HG03521 (cell line): ENCODE results near the gene NPNT.
"Not testable (repeated sequence)": the region's sequence is repeated elsewhere in the genome, so short reads cannot be mapped to it uniquely, and the experiment has no call there.

ENCODE experiments used
- ATAC-seq: cut with Tn5 transposase; IDR thresholded peaks from one replicate; pipeline ENCODE4 v1.9.1; 2021; ENCODE audit warnings: mild to moderate bottlenecking, moderate library complexity; ENCODE audit not compliant: unreplicated experiment

The NPNT gene, protein sequence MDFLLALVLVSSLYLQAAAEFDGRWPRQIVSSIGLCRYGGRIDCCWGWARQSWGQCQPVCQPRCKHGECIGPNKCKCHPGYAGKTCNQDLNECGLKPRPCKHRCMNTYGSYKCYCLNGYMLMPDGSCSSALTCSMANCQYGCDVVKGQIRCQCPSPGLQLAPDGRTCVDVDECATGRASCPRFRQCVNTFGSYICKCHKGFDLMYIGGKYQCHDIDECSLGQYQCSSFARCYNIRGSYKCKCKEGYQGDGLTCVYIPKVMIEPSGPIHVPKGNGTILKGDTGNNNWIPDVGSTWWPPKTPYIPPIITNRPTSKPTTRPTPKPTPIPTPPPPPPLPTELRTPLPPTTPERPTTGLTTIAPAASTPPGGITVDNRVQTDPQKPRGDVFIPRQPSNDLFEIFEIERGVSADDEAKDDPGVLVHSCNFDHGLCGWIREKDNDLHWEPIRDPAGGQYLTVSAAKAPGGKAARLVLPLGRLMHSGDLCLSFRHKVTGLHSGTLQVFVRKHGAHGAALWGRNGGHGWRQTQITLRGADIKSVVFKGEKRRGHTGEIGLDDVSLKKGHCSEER

GRCh38 chr4:105894660-105895582 lies at the start of gene NPNT:
Gene NPNT (plus strand): TSS chr4:105895471. CDS start chr4:105895653, 182 bp downstream.
- no peak for ATAC-seq

GRCh38 chr4:105845559-105845958 lies 49.7 kb upstream of the NPNT start:
- ATAC-seq = no peak

- ATAC-seq = not testable (repeated sequence)
These were observed 46.9 kb upstream of the NPNT start for GRCh38 chr4:105848359-105848758.

- no peak for ATAC-seq
These were observed 44.1 kb upstream of the NPNT start for GRCh38 chr4:105851196-105851595.

DNA sequence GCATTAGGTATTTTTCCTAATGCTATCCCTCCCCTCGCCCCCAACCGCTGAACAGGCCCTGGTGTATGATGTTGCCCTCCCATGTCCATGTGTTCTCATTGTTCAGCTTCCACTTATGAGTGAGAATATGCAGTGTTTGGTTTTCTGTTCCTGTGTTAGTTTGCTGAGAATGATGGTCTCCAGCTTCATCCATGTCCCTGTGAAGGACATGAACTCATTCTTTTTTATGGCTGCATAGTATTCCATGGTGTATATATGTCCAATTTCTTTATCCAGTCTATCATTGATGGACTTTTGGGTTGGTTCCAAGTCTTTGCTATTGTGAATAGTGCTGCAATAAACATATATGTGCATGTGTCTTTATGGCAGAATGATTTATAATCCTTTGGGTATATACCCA lies 43.0 kb upstream of the NPNT start:
- not testable (repeated sequence) for ATAC-seq

DNA sequence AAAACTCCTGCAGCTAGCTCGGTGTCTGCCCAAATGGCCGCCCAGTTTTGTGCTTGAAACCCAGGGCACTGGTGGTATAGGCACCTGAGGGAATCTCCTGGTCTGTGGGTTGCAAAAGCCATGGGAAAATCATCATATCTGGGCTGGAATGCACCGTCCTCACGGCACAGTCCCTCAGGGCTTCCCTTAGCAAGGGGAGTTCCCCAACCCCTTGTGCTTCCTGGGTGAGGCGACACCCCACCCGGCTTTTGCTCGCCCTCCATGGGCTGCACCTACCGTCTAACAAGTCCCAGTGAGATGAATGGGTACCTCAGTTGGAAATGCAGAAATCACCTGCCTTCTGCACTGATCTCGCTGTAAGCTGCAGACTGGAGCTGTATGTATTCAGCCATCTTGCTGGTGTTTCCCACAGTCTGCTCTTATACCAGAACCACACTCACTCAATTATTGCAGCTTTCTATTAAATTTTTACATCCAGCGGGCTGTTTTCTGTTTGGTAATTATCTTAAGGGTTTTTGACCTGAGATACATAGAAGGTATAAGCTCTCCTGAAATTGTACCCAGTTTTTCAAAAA lies 36.7 kb upstream of the NPNT start:
- ATAC-seq = no peak

GRCh38 chr4:105859233-105859632 lies 36.0 kb upstream of the NPNT start:
- no peak for ATAC-seq

DNA sequence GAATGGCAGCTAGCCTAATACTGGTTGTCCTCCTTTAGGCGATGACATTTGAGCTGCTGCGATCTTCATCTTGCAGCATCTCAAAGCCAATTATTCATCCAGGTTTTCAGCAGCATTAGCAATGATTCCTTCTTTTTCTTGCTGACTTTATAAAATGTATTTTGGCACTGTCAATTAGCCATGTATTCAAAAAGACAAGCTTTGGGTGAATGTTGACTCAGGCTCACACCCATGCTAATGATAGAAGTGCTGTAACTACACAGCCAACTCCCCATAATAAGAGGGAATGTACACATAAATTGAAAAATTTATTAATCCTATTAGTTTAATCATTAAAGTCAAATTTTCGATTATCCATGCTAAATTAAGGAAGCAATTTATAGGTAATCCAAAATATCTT lies 24.3 kb upstream of the NPNT start:
- no peak for ATAC-seq

- ATAC-seq = no peak
These were observed 23.3 kb upstream of the NPNT start for GRCh38 chr4:105871997-105872396.

DNA sequence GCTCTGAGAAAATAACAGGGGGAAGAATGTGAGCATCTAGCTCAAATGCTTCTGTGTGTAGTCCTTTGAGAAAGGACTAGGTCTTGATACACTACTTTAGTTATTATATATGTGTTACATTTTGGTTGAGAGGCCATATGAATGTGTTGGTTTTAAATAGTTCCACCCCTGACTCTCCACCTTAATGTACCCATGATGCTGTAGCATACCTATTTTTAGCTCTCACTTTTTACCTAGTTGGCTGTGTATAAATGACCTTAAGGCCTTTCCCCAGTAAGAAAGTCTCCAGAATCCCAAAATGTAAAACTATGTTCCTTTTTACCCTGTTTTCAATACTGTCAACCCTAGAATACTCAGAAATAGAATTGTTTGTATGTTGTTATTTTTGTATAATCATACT lies 20.0 kb upstream of the NPNT start:
- ATAC-seq = no peak

DNA sequence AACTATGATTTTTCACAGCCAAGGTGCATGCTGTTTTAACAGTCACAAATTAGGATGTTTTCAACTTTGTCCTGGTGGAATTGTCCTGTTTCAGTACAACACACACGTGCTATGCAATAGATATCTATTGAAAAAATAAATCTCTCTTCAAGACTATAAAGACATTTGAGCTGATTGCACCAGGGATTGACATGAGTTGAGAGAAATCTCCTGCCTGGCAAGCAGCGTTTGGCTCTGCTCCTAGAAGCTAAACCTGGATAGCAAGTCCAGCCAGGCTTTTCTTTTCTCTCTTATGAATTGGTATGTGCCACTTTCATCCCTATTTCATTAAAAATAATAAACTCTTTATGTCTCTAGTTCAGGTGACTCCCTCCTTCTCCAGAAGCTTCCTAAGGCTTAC lies 16.6 kb upstream of the NPNT start:
- no peak for ATAC-seq

GRCh38 chr4:105887508-105887907 lies 7.8 kb upstream of the NPNT start:
- no peak for ATAC-seq

- ATAC-seq = no peak
These were observed 551 bp downstream of the NPNT start for GRCh38 chr4:105895583-105896460.

DNA sequence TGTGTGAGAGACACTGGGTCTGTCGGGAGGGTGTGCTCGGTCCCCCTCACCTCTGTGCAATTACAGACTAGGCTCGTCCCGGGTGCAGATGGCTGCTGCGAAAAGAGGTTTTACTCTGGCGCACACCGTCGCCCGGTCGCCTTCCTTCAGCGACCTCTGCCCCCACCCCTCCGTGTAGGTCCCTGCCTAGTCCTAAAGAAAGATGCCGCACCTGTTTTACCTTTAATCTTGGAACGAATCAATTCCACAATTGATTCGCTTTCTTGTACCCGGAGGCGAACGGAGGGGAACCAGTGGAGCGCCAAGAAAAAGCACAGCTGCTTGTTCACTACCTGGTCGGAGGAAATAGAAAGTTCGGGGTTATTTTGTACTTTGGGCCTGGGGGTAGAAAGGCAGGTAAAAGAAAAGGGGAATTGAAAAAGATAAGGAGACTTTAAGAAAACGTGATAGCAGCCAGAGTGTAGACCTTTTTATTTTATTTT lies 1.2 kb downstream of the NPNT start:
- no peak for ATAC-seq

DNA sequence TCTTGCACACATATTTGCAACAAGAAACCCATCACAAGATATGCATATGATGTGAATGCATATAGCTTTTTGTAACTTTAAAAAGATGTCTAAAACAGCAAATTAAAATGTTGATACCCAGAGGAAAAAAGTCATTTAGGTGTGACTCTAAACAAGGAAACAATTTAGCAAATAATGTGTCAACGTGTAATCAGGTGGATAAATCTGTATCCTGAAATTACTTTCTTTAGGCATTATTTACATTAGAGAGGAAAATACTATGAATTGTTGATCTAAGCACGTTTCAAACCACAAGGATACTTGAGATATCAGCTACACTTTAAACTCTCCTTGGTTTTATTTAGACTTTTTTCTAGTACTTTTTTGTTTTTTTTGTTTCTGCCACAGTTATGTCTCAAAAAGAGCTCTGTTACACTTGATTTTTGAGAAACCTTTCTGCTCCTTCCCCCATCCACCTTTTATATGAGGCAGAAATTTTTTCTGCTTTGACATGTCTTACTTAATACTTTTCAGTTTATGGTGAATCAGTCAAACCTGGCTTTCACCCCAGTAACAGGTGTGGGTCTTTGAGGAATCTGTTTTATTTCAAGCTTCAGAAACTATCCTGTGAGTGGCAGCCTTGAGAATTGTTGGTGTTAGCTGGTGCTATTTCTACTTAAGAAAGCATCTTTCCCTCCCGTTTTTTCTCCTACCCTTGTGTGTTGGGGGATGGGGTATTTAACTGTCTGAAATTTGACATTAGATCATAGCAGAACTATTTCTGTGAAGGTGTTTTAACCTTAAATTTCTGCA lies 1.9 kb downstream of the NPNT start:
- ATAC-seq = no peak

- no peak for ATAC-seq
These were observed 5.3 kb downstream of the NPNT start for GRCh38 chr4:105900541-105900940.

DNA sequence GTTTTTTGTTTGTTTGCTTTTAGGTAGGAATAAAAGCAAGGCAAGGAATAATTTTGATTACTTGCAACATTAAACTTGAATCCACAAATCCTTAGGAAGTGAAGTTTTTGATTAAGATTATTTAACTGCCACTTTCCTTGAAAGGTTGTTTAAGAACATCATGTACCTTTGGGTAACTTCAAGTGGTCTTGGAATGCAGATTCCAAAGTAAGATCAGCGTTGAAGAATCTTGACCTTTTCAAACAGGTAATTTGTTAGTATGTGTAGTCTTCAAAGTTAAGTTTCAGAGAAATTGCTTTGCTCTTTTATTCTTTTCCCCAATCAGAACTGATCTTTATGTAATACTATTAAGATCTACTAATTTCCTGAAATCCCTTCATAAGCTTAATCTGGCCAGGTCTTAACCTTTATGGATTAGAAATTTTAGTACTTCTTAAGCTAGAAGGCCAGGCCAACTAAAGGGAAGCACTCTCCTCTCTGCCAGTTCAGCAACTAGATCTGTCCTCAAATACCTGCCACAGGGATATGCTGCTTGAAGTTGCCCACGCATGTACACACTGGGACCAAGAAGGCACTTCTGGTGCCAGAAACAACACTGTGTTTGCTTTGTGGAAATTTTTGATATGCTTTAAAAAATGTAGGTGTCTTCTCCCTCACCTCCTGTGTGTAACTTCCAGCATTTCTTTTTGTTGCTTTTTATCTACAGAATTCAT lies 7.4 kb downstream of the NPNT start:
- no peak for ATAC-seq

DNA sequence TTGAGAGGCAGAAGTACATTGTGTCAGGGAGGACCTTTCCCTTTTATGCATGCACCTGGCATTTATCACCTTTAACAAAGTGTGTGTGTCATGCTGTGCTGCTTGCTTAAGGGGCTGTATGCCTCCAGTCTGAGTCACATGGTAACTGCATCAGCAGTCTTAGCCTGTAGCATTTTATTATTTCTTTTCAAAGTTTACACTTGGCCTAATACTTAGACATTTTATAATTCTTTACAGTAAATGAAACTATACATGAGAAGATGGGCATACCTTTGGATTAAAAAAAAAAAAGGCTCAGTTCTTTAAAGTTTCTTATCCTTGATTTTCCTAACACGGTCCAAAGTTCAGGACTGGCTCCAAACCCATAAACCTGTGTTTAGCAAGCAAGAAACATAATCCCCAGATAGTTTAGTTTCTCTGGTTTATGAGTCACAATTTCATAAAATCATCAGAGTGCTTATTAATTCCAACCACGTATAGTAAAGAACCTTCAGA lies 14.6 kb downstream of the NPNT start:
- no peak for ATAC-seq
